AG04449 (cell line): ENCODE data around the gene EPS8.

Experiments used
- CTCF ChIA-PET: fragments of 350-600 bp; formaldehyde crosslinking; extraction: SDS; loops from one replicate; lab custom pipeline; 2021; ENCODE audit warnings: antibody characterized with exemption; lab: Yijun Ruan, JAX
- POLR2A ChIA-PET: fragments of 400-600, 350-600 bp; formaldehyde crosslinking; extraction: SDS; loops from one replicate; lab custom pipeline; 2020; ENCODE audit warnings: antibody characterized with exemption, inconsistent platforms; lab: Yijun Ruan, JAX
- DNase-seq: peaks from one replicate; pipeline ENCODE4 v3.0.0-alpha.2; 2010; ENCODE audit warnings: low read depth, low spot score
- H3K4me3 ChIP-seq: 2 replicates; pipeline ENCODE4 v1.5.1; 2011; ENCODE audit warnings: low read depth, mild to moderate bottlenecking, control low read depth, low read length
- CTCF ChIP-seq: IDR thresholded peaks from one replicate; pipeline ENCODE4 v1.5.1; 2011; ENCODE audit warnings: mild to moderate bottlenecking, moderate library complexity, low read length, control low read depth, inconsistent platforms; ENCODE audit not compliant: insufficient read depth; ENCODE audit errors: missing control alignments

Gene EPS8

GRCh38 chr12:15789220-15790171 is at the start of gene EPS8:
Gene EPS8, minus strand, starts transcription at chr12:15789388. Its CDS starts 106,437 bp downstream, at chr12:15682951.
- POLR2A ChIA-PET: interaction anchor here (0.6 to 2.2 kb wide), 11 partner anchors 9 to 126 kb away, joined by 3 to 11 read pairs (median 4); no protein-coding TSS in a partner anchor
- TF ChIP-seq CTCF: no peak
- DNase-seq: no peak
- CTCF ChIA-PET: interaction anchor here (0.5 to 1.6 kb wide), 12 partner anchors 18 to 203 kb away, joined by 3 to 4 read pairs (median 3); no protein-coding TSS in a partner anchor
- H3K4me3 ChIP-seq: peak within 1 kb of the TSS; percentile 81

- no peak overlapping the region for H3K4me3 ChIP-seq
- no peak for TF ChIP-seq CTCF
- ChIA-PET POLR2A (interaction anchor here (0.6 kb wide), 1 partner anchor 26 kb away, joined by 3 read pairs; no protein-coding TSS in a partner anchor), CTCF (interaction anchor here (1.2 to 2.1 kb wide), 2 partner anchors 11 to 41 kb away, joined by 3 to 4 read pairs; no protein-coding TSS in a partner anchor)
- DNase-seq: peak; percentile 51
Observed at GRCh38 chr12:15837141-15837790, 48.1 kb upstream of the EPS8 start.

DNA sequence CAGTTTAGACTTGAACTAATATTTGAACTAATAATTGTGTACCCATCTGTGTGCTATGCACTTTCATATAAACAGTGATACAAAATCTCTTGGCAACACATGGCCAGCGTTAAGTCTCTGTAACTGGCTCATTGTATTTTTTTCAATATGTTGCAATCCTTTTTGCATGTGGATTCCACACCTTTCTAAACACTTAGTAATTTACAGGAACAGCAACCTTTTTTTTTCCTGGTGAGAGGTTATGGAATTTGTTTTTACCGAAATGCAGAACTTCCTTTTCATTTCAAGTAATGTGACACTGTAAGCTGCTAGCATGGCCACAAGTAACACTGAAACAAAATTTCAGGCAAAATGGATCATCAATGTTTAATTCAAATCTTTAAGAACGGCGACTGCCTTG is 45.4 kb upstream of the EPS8 start:
- TF ChIP-seq CTCF: no peak
- H3K4me3 ChIP-seq: no peak overlapping the region
- DNase-seq: no peak
- POLR2A ChIA-PET: no interaction called here
- CTCF ChIA-PET: no interaction called here

- no peak for DNase-seq
Observed at GRCh38 chr12:15831315-15831978, 42.3 kb upstream of the EPS8 start.

GRCh38 chr12:15830538-15830937 is 41.4 kb upstream of the EPS8 start:
- DNase-seq: peak; percentile 56
- ChIA-PET CTCF (interaction anchor here (0.8 to 1.2 kb wide), 3 partner anchors 10 to 296 kb away, joined by 3 to 4 read pairs (median 3); no protein-coding TSS in a partner anchor), POLR2A (interaction anchor here (0.6 kb wide), 1 partner anchor 44 kb away, joined by 3 read pairs; no protein-coding TSS in a partner anchor)
- H3K4me3 ChIP-seq: no peak overlapping the region
- TF ChIP-seq CTCF: no peak

More at GRCh38 chr12:15831315-15831978, 42.3 kb upstream of the EPS8 start:
- TF ChIP-seq CTCF: no peak
- ChIA-PET POLR2A (no interaction called here), CTCF (interaction anchor here (0.8 to 1.2 kb wide), 5 partner anchors 9 to 297 kb away, joined by 3 to 4 read pairs (median 3); no protein-coding TSS in a partner anchor)
- H3K4me3 ChIP-seq: no peak overlapping the region
